Neural progenitor cell (in vitro differentiated cells): ENCODE measurements around the gene TRIM26. TPM values are rescaled to one million over a fixed set of nuclear protein-coding genes. Genes with fewer than 3 reads are reported as not detected.
"Not testable (repeated sequence)": the region's sequence is repeated elsewhere in the genome, so short reads cannot be mapped to it uniquely, and the experiment has no call there.

Source experiments
- DNase-seq: peaks from one replicate; pipeline ENCODE4 v3.0.0-alpha.2; 2016; ENCODE audit warnings: low spot score
- H2AFZ ChIP-seq: fragments of 200-600 bp; sonication (generic); replicated peaks from 2 replicates; pipeline ENCODE4 v1.6.1; 2016; ENCODE audit warnings: antibody characterized with exemption
- H3F3A ChIP-seq: fragments of 200-600 bp; sonication (generic); 2 replicates; pipeline ENCODE4 v1.6.1; 2016; ENCODE audit warnings: antibody characterized with exemption, low read depth
- H3K27ac ChIP-seq: fragments of 200-600 bp; sonication (generic); 2 replicates; pipeline ENCODE4 v1.5.1; 2016; ENCODE audit warnings: mild to moderate bottlenecking
- H3K27me3 ChIP-seq: fragments of 200-600 bp; sonication (generic); 2 replicates; pipeline ENCODE4 v1.6.1; 2016; ENCODE audit warnings: mild to moderate bottlenecking, moderate library complexity
- H3K36me3 ChIP-seq: fragments of 200-600 bp; sonication (generic); 2 replicates; pipeline ENCODE4 v1.5.1; 2016
- H3K4me1 ChIP-seq: fragments of 200-600 bp; sonication (generic); 2 replicates; pipeline ENCODE4 v1.6.1; 2016; ENCODE audit warnings: mixed run types
- H3K4me2 ChIP-seq: fragments of 200-600 bp; sonication (generic); 2 replicates; pipeline ENCODE4 v1.6.1; 2016
- H3K4me3 ChIP-seq: fragments of 200-600 bp; sonication (generic); 2 replicates; pipeline ENCODE4 v1.5.1; 2016
- H3K79me2 ChIP-seq: fragments of 200-600 bp; sonication (generic); 2 replicates; pipeline ENCODE4 v1.6.1; 2016; ENCODE audit warnings: low read depth
- H3K9ac ChIP-seq: fragments of 200-600 bp; sonication (generic); 2 replicates; pipeline ENCODE4 v1.6.1; 2016
- H3K9me3 ChIP-seq: fragments of 200-600 bp; sonication (generic); 2 replicates; pipeline ENCODE4 v1.5.1; 2016; ENCODE audit warnings: low read depth
- H4K20me1 ChIP-seq: fragments of 200-600 bp; sonication (generic); 2 replicates; pipeline ENCODE4 v1.6.1; 2016; ENCODE audit warnings: low read depth
- H3K27ac Mint-ChIP-seq: 3 replicates; pipeline ENCODE4 v1.8.0; 2021; ENCODE audit warnings: mixed read lengths
- H3K27me3 Mint-ChIP-seq: 2 replicates; pipeline ENCODE4 v1.8.0; 2022; ENCODE audit warnings: low read depth, mild to moderate bottlenecking, inconsistent platforms, moderate library complexity, mixed read lengths; ENCODE audit not compliant: insufficient read depth
- H3K36me3 Mint-ChIP-seq: 3 replicates; pipeline ENCODE4 v1.8.0; 2021; ENCODE audit warnings: mixed read lengths
- H3K4me1 Mint-ChIP-seq: 3 replicates; pipeline ENCODE4 v1.8.0; 2021; ENCODE audit warnings: mixed read lengths
- H3K4me3 Mint-ChIP-seq: 3 replicates; pipeline ENCODE4 v1.8.0; 2021; ENCODE audit warnings: mild to moderate bottlenecking, moderate library complexity, mixed read lengths
- H3K9me3 Mint-ChIP-seq: 3 replicates; pipeline ENCODE4 v1.8.0; 2020; ENCODE audit warnings: mixed read lengths
- EZH2 ChIP-seq: fragments of 200-600 bp; sonication (generic); IDR thresholded peaks from 2 replicates; pipeline ENCODE4 v1.6.1; 2017; ENCODE audit warnings: antibody characterized with exemption, mild to moderate bottlenecking, moderate library complexity
- EZH2phosphoT487 ChIP-seq: fragments of 200-600 bp; sonication (generic); IDR thresholded peaks from 2 replicates; pipeline ENCODE4 v1.6.1; 2017; ENCODE audit warnings: antibody characterized with exemption
- total RNA-seq: library from RNA; depleted of rRNA; stranded (reverse); fragments of >200 nt; gene quantifications from 2 replicates; pipeline ENCODE4 v1.2.3, GENCODE V29; 2015; ENCODE audit warnings: low replicate concordance
- TF ChIP-seq, protein P1 (sequence below): fragments of 200-600 bp; sonication (generic); IDR thresholded peaks from 2 replicates; pipeline ENCODE4 v1.5.1; 2017; ENCODE audit warnings: antibody characterized with exemption, mild to moderate bottlenecking

TRIM26 gene
- total RNA-seq, 1 donor from 2014 or later, result 8.3 TPM

DNA sequence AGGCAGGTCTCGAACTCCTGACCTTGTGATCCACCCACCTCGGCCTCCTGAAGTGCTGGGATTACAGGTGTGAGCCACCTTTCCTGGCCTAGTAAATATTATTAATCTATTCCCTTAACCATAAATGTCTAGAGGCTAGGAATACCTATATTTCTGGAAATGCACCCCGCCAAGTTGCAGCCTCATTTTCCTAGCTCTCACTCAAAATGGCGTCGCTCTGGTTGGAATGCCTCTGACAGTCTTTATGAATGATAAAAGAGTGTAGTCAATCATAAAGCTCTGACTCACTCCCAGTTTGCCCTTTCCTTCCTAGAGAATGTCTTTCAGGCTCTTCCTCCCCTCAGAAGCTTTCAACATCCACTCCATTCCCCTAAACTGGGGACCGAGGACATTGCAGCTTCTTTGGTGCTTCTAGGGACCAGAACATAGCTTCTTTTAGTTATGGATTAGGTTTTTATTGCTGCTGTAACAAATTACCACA, 14.1 kb upstream of the TRIM26 start:
- Mint-ChIP-seq H3K27me3 (peaks cover 2% of the 10 kb centered on the region), H3K36me3 (peaks cover 2% of the 10 kb centered on the region), H3K4me1 (no peaks in the 10 kb centered on the region), H3K9me3 (peaks cover 13% of the 10 kb centered on the region), H3K27ac (no peak overlapping the region), H3K4me3 (no peak overlapping the region)
- Histone ChIP-seq H3K4me2 (no peak overlapping the region), H3K27me3 (no peaks in the 10 kb centered on the region), H3K36me3 (no peaks in the 10 kb centered on the region), H3K9ac (no peak overlapping the region), H3K79me2 (no peaks in the 10 kb centered on the region), H2AFZ (no peak overlapping the region), H3K4me1 (peaks cover 8% of the 10 kb centered on the region), H3K4me3 (no peak overlapping the region), H3K27ac (no peak overlapping the region), H3F3A (no peaks in the 10 kb centered on the region), H4K20me1 (no peaks in the 10 kb centered on the region), H3K9me3 (peaks cover 6% of the 10 kb centered on the region)
- DNase-seq, result no peak
- TF ChIP-seq EZH2phosphoT487 (no peak), EZH2 (no peak)
- TF ChIP-seq, protein P1, sequence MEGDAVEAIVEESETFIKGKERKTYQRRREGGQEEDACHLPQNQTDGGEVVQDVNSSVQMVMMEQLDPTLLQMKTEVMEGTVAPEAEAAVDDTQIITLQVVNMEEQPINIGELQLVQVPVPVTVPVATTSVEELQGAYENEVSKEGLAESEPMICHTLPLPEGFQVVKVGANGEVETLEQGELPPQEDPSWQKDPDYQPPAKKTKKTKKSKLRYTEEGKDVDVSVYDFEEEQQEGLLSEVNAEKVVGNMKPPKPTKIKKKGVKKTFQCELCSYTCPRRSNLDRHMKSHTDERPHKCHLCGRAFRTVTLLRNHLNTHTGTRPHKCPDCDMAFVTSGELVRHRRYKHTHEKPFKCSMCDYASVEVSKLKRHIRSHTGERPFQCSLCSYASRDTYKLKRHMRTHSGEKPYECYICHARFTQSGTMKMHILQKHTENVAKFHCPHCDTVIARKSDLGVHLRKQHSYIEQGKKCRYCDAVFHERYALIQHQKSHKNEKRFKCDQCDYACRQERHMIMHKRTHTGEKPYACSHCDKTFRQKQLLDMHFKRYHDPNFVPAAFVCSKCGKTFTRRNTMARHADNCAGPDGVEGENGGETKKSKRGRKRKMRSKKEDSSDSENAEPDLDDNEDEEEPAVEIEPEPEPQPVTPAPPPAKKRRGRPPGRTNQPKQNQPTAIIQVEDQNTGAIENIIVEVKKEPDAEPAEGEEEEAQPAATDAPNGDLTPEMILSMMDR, result no peak

DNA sequence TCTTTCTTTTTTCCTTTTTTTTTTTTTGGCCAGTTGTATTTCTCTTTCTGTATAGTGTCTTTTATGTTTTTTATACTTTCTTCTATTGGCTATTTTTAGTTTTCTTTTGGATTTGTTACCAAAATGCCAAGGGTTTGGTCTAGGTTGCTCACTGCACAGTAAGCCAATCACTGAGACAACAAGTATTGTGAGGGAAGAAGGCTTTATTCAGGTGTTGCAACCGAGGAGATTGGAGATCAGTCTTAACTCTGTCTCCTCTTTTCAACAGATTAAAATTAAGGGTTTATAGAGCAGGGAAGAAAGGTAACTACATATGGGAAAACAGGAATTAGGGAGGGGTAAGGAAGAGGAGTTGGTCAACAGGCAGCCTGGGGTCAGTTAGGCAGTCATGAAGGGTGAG, 10.1 kb upstream of the TRIM26 start:
- no peak overlapping the region for H3K9ac ChIP-seq
- Mint-ChIP-seq H3K4me1 (peaks cover 2% of the 10 kb centered on the region), H3K27me3 (no peaks in the 10 kb centered on the region), H3K4me3 (no peak overlapping the region), H3K9me3 (peaks cover 15% of the 10 kb centered on the region), H3K27ac (no peak overlapping the region), H3K36me3 (peaks cover 2% of the 10 kb centered on the region)
- H3F3A ChIP-seq, result no peaks in the 10 kb centered on the region
- no peaks in the 10 kb centered on the region for H3K36me3 ChIP-seq
- no peak overlapping the region for H3K27ac ChIP-seq
- TF ChIP-seq EZH2phosphoT487 (no peak), EZH2 (no peak)
- TF ChIP-seq, protein P1, result no peak
- no peaks in the 10 kb centered on the region for H4K20me1 ChIP-seq
- H3K9me3 ChIP-seq, result peaks cover 6% of the 10 kb centered on the region
- no peak for DNase-seq
- no peaks in the 10 kb centered on the region for H3K4me1 ChIP-seq
- H3K4me3 ChIP-seq, result no peak overlapping the region
- no peaks in the 10 kb centered on the region for H3K79me2 ChIP-seq
- no peak overlapping the region for H3K4me2 ChIP-seq
- no peaks in the 10 kb centered on the region for H3K27me3 ChIP-seq
- no peak overlapping the region for H2AFZ ChIP-seq

- H3K4me1 Mint-ChIP-seq, H3K4me2 ChIP-seq, H2AFZ ChIP-seq, DNase-seq, H3K27me3 ChIP-seq, H3K27ac ChIP-seq, H3K27me3 Mint-ChIP-seq, H3K79me2 ChIP-seq, H4K20me1 ChIP-seq, H3K36me3 Mint-ChIP-seq, H3K9ac ChIP-seq, H3K27ac Mint-ChIP-seq, H3K4me3 Mint-ChIP-seq, H3K4me1 ChIP-seq, H3K36me3 ChIP-seq, H3K4me3 ChIP-seq, H3F3A ChIP-seq, H3K9me3 ChIP-seq: not testable (repeated sequence)
- H3K9me3 Mint-ChIP-seq, result peaks cover 15% of the 10 kb centered on the region
These were observed 8.8 kb upstream of the TRIM26 start for GRCh38 chr6:30221956-30222355.

DNA sequence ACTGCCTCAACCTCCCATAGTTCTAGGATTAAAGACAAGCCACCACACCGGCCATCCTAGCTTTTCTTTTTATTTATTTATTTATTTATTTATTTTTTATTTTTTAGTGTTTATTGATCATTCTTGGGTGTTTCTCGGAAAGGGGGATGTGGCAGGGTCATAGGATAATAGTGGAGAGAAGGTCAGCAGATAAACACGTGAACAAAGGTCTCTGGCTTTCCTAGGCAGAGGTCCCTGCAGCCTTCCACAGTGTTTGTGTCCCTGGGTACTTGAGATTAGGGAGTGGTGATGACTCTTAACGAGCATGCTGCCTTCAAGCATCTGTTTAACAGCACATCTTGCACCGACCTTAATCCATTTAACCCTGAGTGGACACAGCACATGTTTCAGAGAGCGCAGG, 8.2 kb upstream of the TRIM26 start:
- not testable (repeated sequence) for H3K27ac Mint-ChIP-seq, H3K27me3 Mint-ChIP-seq, H3K4me3 Mint-ChIP-seq, H4K20me1 ChIP-seq, H3K9me3 ChIP-seq, H3K36me3 Mint-ChIP-seq, H3K9ac ChIP-seq, DNase-seq, H3K4me1 Mint-ChIP-seq, H3K4me3 ChIP-seq, H3K36me3 ChIP-seq, H3K4me2 ChIP-seq, H3K79me2 ChIP-seq, H3K27me3 ChIP-seq, H3K27ac ChIP-seq, H3F3A ChIP-seq, H2AFZ ChIP-seq, H3K4me1 ChIP-seq
- H3K9me3 Mint-ChIP-seq, result peaks cover 15% of the 10 kb centered on the region
